Right lobe of liver (tissue), 6 donors: ENCODE results near the gene RAF1. TPM values are rescaled to one million over a fixed set of nuclear protein-coding genes. Genes with fewer than 3 reads are reported as not detected.
"Not testable (repeated sequence)": the region's sequence is repeated elsewhere in the genome, so short reads cannot be mapped to it uniquely, and the experiment has no call there.

Source experiments
- ATAC-seq, 4 donors: fragments of 200-7000 bp; cut with Tn5 transposase; one replicate each; pipeline ENCODE4 v1.9.1; 2020; ENCODE audit warnings: mild to moderate bottlenecking in 4 of 4, moderate library complexity in 4 of 4
- DNase-seq, 3 donors: peaks; one replicate each; pipeline ENCODE4 v3.0.0-alpha.2; 2020
- H3K27ac ChIP-seq, 3 donors: fragments of 200-600 bp; one replicate each; pipeline ENCODE4 v1.8.0; 2022
- H3K27me3 ChIP-seq, 2 donors: fragments of 200-600 bp; one replicate each; pipeline ENCODE4 v1.8.0; 2022
- H3K36me3 ChIP-seq, 4 donors: fragments of 200-600 bp; sonication (generic) in 1 of 4; one replicate each; pipeline versions ENCODE4 v1.5.1 to v1.8.0; 2017 to 2022; ENCODE audit warnings: control low read depth in 1 of 4
- H3K4me1 ChIP-seq, 4 donors: fragments of 200-600 bp; sonication (generic) in 1 of 4; one replicate each; pipeline versions ENCODE4 v1.5.1 to v1.8.0; 2017 to 2022; ENCODE audit warnings: control low read depth in 1 of 4
- H3K4me3 ChIP-seq, 3 donors: fragments of 200-600 bp; one replicate each; pipeline ENCODE4 v1.8.0; 2022
- H3K9me3 ChIP-seq, 4 donors: fragments of 200-600 bp; sonication (generic) in 1 of 4; one replicate each; pipeline versions ENCODE4 v1.5.1 to v1.8.0; 2017 to 2022; ENCODE audit warnings: control low read depth in 1 of 4
- POLR2A ChIP-seq: fragments of 450-650 bp; IDR thresholded peaks from one replicate; pipeline ENCODE4 v1.6.1; 2017; ENCODE audit warnings: antibody characterized with exemption, mild to moderate bottlenecking
- WGBS: methylation state at CpG from one replicate; pipeline ENCODE4 v1.1.6; 2018; ENCODE audit warnings: low coverage, low lambda C conversion rate; ENCODE audit not compliant: insufficient coverage; ENCODE audit errors: missing lambda C conversion rate; 5-methylcytosine and 5-hydroxymethylcytosine counted together
- intact Hi-C, 2 donors: fragments of 100-400 bp; cut with DNase I; formaldehyde crosslinking; loops; one replicate each; pipeline versions ENCODE4 v1.11.2 to v1.14.1; 2022
- total RNA-seq, 6 experiments: library from RNA; depleted of rRNA in 2 of 6; stranded (reverse); fragments of >200 nt in 2 of 6; fragmentation: NEBNext Ultra II Directional in 3 of 6; extraction: Animal tissue kit (Norgen Biotek cat#: 25700) in 3 of 6; gene quantifications; one replicate each; pipeline versions ENCODE4 v1.1.0 to v1.2.4, GENCODE V29; 2016 to 2023
- TF ChIP-seq, protein P1 (sequence below), 4 donors: fragments of 200-600 bp in 3 of 4; fragments of 450-650 bp in 1 of 4; IDR thresholded peaks; one replicate each; pipeline versions ENCODE4 v1.5.1 to v1.8.0; 2016 to 2022; ENCODE audit warnings: antibody characterized with exemption in 4 of 4, mild to moderate bottlenecking in 2 of 4
- donor health status: DM: no; HTN: yes; CAD: no.
- donor health status: DM: no; HTN: no; CAD: no.
- donor health status: DM: no; HTN: no; CAD: no.
- donor health status: DM: no; HTN: yes; CAD: no.
- donor health status: DM: no; HTN: yes; CAD: no.

RAF1 gene
- total RNA-seq, 6 experiments from 2014 or later: 55.7 to 72.8 (median 60.4) TPM

- H3K4me1 ChIP-seq: no peaks in the 10 kb centered on the region
- H3K36me3 ChIP-seq: no peaks in the 10 kb centered on the region
- no peak for DNase-seq
- no peak for ATAC-seq
- no peaks in the 10 kb centered on the region for H3K27me3 ChIP-seq
- TF ChIP-seq, protein P1, sequence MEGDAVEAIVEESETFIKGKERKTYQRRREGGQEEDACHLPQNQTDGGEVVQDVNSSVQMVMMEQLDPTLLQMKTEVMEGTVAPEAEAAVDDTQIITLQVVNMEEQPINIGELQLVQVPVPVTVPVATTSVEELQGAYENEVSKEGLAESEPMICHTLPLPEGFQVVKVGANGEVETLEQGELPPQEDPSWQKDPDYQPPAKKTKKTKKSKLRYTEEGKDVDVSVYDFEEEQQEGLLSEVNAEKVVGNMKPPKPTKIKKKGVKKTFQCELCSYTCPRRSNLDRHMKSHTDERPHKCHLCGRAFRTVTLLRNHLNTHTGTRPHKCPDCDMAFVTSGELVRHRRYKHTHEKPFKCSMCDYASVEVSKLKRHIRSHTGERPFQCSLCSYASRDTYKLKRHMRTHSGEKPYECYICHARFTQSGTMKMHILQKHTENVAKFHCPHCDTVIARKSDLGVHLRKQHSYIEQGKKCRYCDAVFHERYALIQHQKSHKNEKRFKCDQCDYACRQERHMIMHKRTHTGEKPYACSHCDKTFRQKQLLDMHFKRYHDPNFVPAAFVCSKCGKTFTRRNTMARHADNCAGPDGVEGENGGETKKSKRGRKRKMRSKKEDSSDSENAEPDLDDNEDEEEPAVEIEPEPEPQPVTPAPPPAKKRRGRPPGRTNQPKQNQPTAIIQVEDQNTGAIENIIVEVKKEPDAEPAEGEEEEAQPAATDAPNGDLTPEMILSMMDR (IDR thresholded peaks at IDR 0.05): no peak
- TF ChIP-seq POLR2A: no peak
- 94% methylated on average over 3 of the region's 3 CpGs for WGBS
- no peak overlapping the region for H3K4me3 ChIP-seq
- no peaks in the 10 kb centered on the region for H3K9me3 ChIP-seq
- intact Hi-C loops: no loop called here
- H3K27ac ChIP-seq: no peak overlapping the region
Measured at GRCh38 chr3:12702501-12702900, 38.6 kb upstream of the RAF1 start.

DNA sequence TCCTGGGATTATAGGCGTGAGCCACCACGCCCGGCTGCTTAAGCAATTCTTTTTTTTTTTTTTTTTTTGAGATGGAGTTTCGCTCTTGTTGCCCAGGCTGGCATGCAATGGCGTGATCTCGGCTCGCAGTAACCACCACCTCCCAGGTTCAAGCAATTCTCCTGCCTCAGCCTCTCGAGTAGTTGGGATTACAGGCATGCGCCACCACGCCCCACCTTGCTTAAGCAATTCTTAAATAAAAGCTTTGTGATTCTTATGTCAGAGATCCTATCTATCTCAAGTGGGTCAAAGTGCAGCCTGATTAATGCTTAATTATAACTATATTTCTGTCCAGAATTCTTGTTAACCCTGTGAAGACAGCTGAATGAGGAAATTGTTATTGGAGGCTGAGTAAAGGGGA lies 37.7 kb upstream of the RAF1 start:
- not testable (repeated sequence) for ATAC-seq, H3K27ac ChIP-seq
- WGBS: 83% methylated on average over 8 of the region's 10 CpGs

DNA sequence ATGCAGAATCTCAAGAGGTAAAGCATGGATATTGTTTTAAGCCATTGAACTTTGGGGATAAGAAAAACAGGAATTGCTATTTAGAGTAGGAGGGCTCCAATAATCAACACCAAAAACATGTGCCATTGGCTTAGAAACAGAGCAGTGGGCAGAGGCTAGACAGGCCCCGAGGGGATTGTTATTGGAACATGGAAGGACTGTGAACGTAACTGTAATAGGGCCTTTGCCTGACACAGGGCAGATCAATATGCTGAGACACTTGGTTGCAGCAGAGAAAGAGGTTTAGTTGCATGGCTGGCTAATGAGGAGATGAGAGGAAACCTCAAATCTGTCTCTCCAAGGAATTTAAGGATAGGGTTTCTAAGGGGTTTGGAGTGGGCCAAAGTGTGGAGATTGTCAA lies 36.9 kb upstream of the RAF1 start:
- no peak for ATAC-seq
- H3K36me3 ChIP-seq: no peaks in the 10 kb centered on the region
- H3K4me3 ChIP-seq: no peak overlapping the region
- 58% methylated on average over 2 of the region's 2 CpGs for WGBS
- no peak overlapping the region for H3K27ac ChIP-seq
- H3K4me1 ChIP-seq: no peaks in the 10 kb centered on the region
- no peaks in the 10 kb centered on the region for H3K9me3 ChIP-seq
- TF ChIP-seq POLR2A: no peak
- TF ChIP-seq, protein P1 (IDR thresholded peaks at IDR 0.05): no peak
- intact Hi-C loops: no loop called here
- DNase-seq: no peak
- no peaks in the 10 kb centered on the region for H3K27me3 ChIP-seq

More for the DNA sequence above, 37.7 kb upstream of the RAF1 start:
- H3K4me1 ChIP-seq, H3K4me3 ChIP-seq, H3K36me3 ChIP-seq, H3K9me3 ChIP-seq, H3K27me3 ChIP-seq, DNase-seq, intact Hi-C loops: not testable (repeated sequence)

- ATAC-seq: no peak
- intact Hi-C loops: no loop called here
- WGBS: 47% methylated on average over 1 of the region's 2 CpGs
- Histone ChIP-seq H3K27me3 (no peaks in the 10 kb centered on the region), H3K4me1 (no peaks in the 10 kb centered on the region), H3K9me3 (no peaks in the 10 kb centered on the region), H3K4me3 (no peak overlapping the region), H3K36me3 (no peaks in the 10 kb centered on the region), H3K27ac (no peak overlapping the region)
- no peak for DNase-seq
- no peak for TF ChIP-seq POLR2A
- TF ChIP-seq, protein P1 (IDR thresholded peaks at IDR 0.05): no peak
Measured at GRCh38 chr3:12695916-12696315, 32.0 kb upstream of the RAF1 start.

- H3K36me3 ChIP-seq: no peaks in the 10 kb centered on the region
- DNase-seq (no peak), ATAC-seq (no peak)
- TF ChIP-seq, protein P1 (IDR thresholded peaks at IDR 0.05): no peak
- TF ChIP-seq POLR2A: no peak
- H3K9me3 ChIP-seq: no peaks in the 10 kb centered on the region
- no peaks in the 10 kb centered on the region for H3K4me1 ChIP-seq
- intact Hi-C loops: no loop called here
- WGBS: 77% methylated on average over 3 of the region's 3 CpGs
- no peak overlapping the region for H3K27ac ChIP-seq
- no peak overlapping the region for H3K4me3 ChIP-seq
- no peaks in the 10 kb centered on the region for H3K27me3 ChIP-seq
Measured at GRCh38 chr3:12695112-12695511, 31.2 kb upstream of the RAF1 start.
